IPS DF 6.9 (cell line): Measurements from ENCODE around the gene MBD3.
"Not testable (repeated sequence)": the region's sequence is repeated elsewhere in the genome, so short reads cannot be mapped to it uniquely, and the experiment has no call there.

Source experiments
- DNase-seq: peaks from one replicate; pipeline ENCODE4 v3.0.0-alpha.2; 2013; ENCODE audit warnings: low read depth, low spot score
- H3K27ac ChIP-seq: one replicate; pipeline ENCODE4 v1.5.1; 2013; ENCODE audit warnings: low read length, control low read depth
- H3K27me3 ChIP-seq: 2 replicates; pipeline ENCODE4 v1.6.1; 2013; ENCODE audit warnings: mild to moderate bottlenecking, low read length; ENCODE audit not compliant: control insufficient read depth, insufficient read depth
- H3K36me3 ChIP-seq: 2 replicates; pipeline ENCODE4 v1.6.1; 2013; ENCODE audit warnings: low read length; ENCODE audit not compliant: control insufficient read depth, insufficient read depth
- H3K4me1 ChIP-seq: 2 replicates; pipeline ENCODE4 v1.6.1; 2013; ENCODE audit warnings: low read length; ENCODE audit not compliant: control insufficient read depth, insufficient read depth
- H3K4me3 ChIP-seq: 2 replicates; pipeline ENCODE4 v1.5.1; 2013; ENCODE audit warnings: mild to moderate bottlenecking, low read length
- H3K9me3 ChIP-seq: 2 replicates; pipeline ENCODE4 v1.6.1; 2013; ENCODE audit warnings: low read length, inconsistent platforms; ENCODE audit not compliant: control insufficient read depth, insufficient read depth
- WGBS: extraction: QIAGEN DNeasy Blood & Tissue Kit; methylation state at CpG from one replicate; pipeline ENCODE4 v1.1.7; 2013; ENCODE audit warnings: mixed read lengths, missing lambda C conversion rate; ENCODE audit not compliant: insufficient read length, insufficient coverage; 5-methylcytosine and 5-hydroxymethylcytosine counted together

Gene MBD3

GRCh38 chr19:1592755-1593500 is at the start of gene MBD3:
Gene MBD3, minus strand, starts transcription at chr19:1592865. Its CDS starts 234 bp downstream, at chr19:1592631.
- H3K9me3 ChIP-seq: no peaks in the 10 kb centered on the region
- H3K27me3 ChIP-seq: no peaks in the 10 kb centered on the region
- H3K4me3 ChIP-seq: peak within 1 kb of the TSS; percentile 94
- no peak within 1 kb of the TSS for H3K27ac ChIP-seq
- WGBS: no CpG with 5 or more reads among the region's 68 CpGs
- 0 out of 2 replicates have a peak, but pooled peaks cover 2% of the 10 kb centered on the region for H3K4me1 ChIP-seq
- H3K36me3 ChIP-seq: peaks cover 10% of the 10 kb centered on the region; the same call in 1 of the 2 replicates
- peak; percentile 60 for DNase-seq

- H3K4me1 ChIP-seq, H3K4me3 ChIP-seq, DNase-seq, H3K9me3 ChIP-seq, H3K27ac ChIP-seq, H3K27me3 ChIP-seq: not testable (repeated sequence)
- H3K36me3 ChIP-seq: peaks cover 42% of the 10 kb centered on the region
- no CpG with 5 or more reads among the region's 10 CpGs for WGBS
Measured at GRCh38 chr19:1640893-1641448, 48.3 kb upstream of the MBD3 start.

- WGBS: no CpG with 5 or more reads among the region's 34 CpGs
- Histone ChIP-seq H3K27me3 (no peaks in the 10 kb centered on the region), H3K4me3 (no peak overlapping the region), H3K27ac (no peak overlapping the region), H3K36me3 (peaks cover 26% of the 10 kb centered on the region), H3K9me3 (no peaks in the 10 kb centered on the region), H3K4me1 (no peaks in the 10 kb centered on the region)
- DNase-seq: no peak
Measured at GRCh38 chr19:1636325-1637236, 43.9 kb upstream of the MBD3 start.

GRCh38 chr19:1634938-1635243 is 42.2 kb upstream of the MBD3 start:
- DNase-seq: no peak
- Histone ChIP-seq H3K4me1 (no peaks in the 10 kb centered on the region), H3K27me3 (no peaks in the 10 kb centered on the region), H3K9me3 (no peaks in the 10 kb centered on the region), H3K36me3 (peaks cover 29% of the 10 kb centered on the region), H3K4me3 (no peak overlapping the region), H3K27ac (no peak overlapping the region)
- no CpG with 5 or more reads among the region's 5 CpGs for whole genome bisulfite sequencing

GRCh38 chr19:1634242-1634937 is 41.7 kb upstream of the MBD3 start:
- peaks cover 29% of the 10 kb centered on the region for H3K36me3 ChIP-seq
- WGBS: no CpG with 5 or more reads among the region's 19 CpGs

GRCh38 chr19:1633269-1633826 is 40.7 kb upstream of the MBD3 start:
- no peaks in the 10 kb centered on the region for H3K9me3 ChIP-seq
- H3K4me3 ChIP-seq: no peak overlapping the region
- no CpG with 5 or more reads among the region's 11 CpGs for WGBS
- no peak overlapping the region for H3K27ac ChIP-seq
- no peaks in the 10 kb centered on the region for H3K4me1 ChIP-seq
- peaks cover 25% of the 10 kb centered on the region for H3K36me3 ChIP-seq
- no peak for DNase-seq
- no peaks in the 10 kb centered on the region for H3K27me3 ChIP-seq

More at GRCh38 chr19:1634242-1634937, 41.7 kb upstream of the MBD3 start:
- Histone ChIP-seq H3K4me1 (no peaks in the 10 kb centered on the region), H3K4me3 (no peak overlapping the region), H3K27me3 (no peaks in the 10 kb centered on the region), H3K27ac (no peak overlapping the region), H3K9me3 (no peaks in the 10 kb centered on the region)
- no peak for DNase-seq

- Histone ChIP-seq H3K9me3 (no peaks in the 10 kb centered on the region), H3K27me3 (no peaks in the 10 kb centered on the region), H3K4me1 (no peaks in the 10 kb centered on the region), H3K27ac (no peak overlapping the region), H3K36me3 (peaks cover 25% of the 10 kb centered on the region), H3K4me3 (no peak overlapping the region)
- DNase-seq: no peak
- no CpG with 5 or more reads among the region's 26 CpGs for WGBS
Measured at GRCh38 chr19:1632462-1633268, 40.0 kb upstream of the MBD3 start.

GRCh38 chr19:1631557-1632100 is 39.0 kb upstream of the MBD3 start:
- H3K4me1 ChIP-seq: no peaks in the 10 kb centered on the region; the same call in 1 of the 2 replicates
- H3K4me3 ChIP-seq: no peak overlapping the region
- H3K27ac ChIP-seq: no peak overlapping the region
- H3K36me3 ChIP-seq: peaks cover 20% of the 10 kb centered on the region
- H3K9me3 ChIP-seq: no peaks in the 10 kb centered on the region
- no peaks in the 10 kb centered on the region for H3K27me3 ChIP-seq
- no CpG with 5 or more reads among the region's 31 CpGs for WGBS
- DNase-seq: no peak

- H3K36me3 ChIP-seq: peaks cover 15% of the 10 kb centered on the region
- no CpG with 5 or more reads among the region's 17 CpGs for WGBS
- H3K9me3 ChIP-seq: no peaks in the 10 kb centered on the region
- no peaks in the 10 kb centered on the region for H3K27me3 ChIP-seq
- DNase-seq: no peak
- no peaks in the 10 kb centered on the region; the same call in 1 of the 2 replicates for H3K4me1 ChIP-seq
- H3K27ac ChIP-seq: no peak overlapping the region
- no peak overlapping the region for H3K4me3 ChIP-seq
Measured at GRCh38 chr19:1630811-1631210, 38.1 kb upstream of the MBD3 start.
